GM12801 (cell line): ENCODE results near the gene SKAP1.

ENCODE experiments used
- CTCF ChIP-seq: IDR thresholded peaks from one replicate; pipeline ENCODE4 v1.5.1; 2011; ENCODE audit warnings: control low read depth; ENCODE audit not compliant: insufficient read length; ENCODE audit errors: extremely low read depth

The SKAP1 gene

GRCh38 chr17:48386826-48387225, 43.2 kb downstream of the SKAP1 start:
- TF ChIP-seq CTCF, result no peak

- no peak for TF ChIP-seq CTCF
Measured at GRCh38 chr17:48385319-48385718, 44.7 kb downstream of the SKAP1 start.

DNA sequence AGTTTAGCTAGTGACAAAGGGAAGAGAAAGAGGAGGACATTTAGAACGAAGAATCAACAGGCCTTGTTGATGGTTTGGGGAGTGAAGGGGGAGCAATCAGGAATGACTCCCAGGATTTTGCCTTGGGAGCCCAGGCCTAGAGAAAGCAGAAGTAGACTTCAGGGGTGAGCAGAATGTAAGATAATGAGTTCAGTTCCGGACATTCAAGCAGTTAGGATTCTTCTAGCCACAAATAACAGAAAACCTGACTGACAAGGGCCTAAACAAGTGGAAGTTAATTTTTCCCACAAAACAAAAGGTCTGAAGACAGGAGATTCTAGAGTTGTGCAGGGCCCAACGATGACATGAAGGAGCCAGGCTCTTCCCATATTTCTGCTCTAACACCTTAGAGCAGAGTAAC, 45.9 kb downstream of the SKAP1 start:
- no peak for TF ChIP-seq CTCF

DNA sequence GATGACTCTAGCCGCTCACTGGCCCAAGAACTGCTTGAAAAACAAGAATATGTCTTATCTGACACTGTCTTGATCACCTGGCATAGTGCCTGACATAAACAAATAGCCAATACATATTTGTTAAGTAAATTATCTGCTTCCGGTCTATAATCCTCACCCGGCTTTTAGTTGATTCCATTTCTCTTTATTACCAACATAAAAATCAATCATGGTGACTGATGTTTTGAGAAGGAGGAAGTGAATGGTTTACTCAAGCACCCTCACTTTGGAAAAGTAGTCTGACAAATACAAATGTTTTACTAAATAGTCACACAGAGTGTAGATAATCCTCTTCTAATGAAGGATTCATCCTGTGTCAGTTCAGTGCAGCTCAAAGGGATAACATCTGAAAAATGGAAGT, 47.0 kb downstream of the SKAP1 start:
- no peak for TF ChIP-seq CTCF

- no peak for TF ChIP-seq CTCF
Measured at GRCh38 chr17:48378708-48379392, 51.2 kb downstream of the SKAP1 start.

DNA sequence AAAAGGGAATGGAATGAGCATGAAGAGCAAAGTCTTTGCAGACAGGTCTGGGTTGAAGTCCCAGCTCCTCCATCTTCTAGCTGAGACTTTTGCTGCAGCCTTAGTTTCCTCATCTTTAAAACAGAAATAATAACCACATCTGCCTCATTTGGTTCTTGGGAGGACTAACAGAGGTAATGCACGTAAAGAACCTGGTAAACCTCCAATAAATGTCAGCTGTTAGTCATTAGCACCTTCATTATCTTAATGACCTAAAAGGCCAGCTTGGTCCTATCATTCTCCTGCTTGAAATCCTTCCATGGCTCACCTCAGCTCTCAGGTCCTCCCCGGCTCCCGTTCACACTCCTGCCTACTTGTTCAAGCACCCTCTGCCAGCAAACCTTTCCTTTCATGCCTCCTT, 51.8 kb downstream of the SKAP1 start:
- no peak for TF ChIP-seq CTCF

GRCh38 chr17:48376682-48377325, 53.2 kb downstream of the SKAP1 start:
- no peak for TF ChIP-seq CTCF
